ENCODE data around the gene HS1BP3. TPM values are rescaled to one million over a fixed set of nuclear protein-coding genes. Genes with fewer than 3 reads are reported as not detected.

HS1BP3 gene
- total RNA-seq, 1 donor: 25.9 TPM

GRCh38 chr2:20633001-20633400 lies 17.9 kb downstream of the HS1BP3 start:
- no peak overlapping the region for H3K4me3 ChIP-seq (ENCODE audit: low read depth, low read length)
- no peak for DNase-seq (ENCODE audit: low read depth)
- no peak for TF ChIP-seq CTCF (IDR thresholded peaks at IDR 0.05; ENCODE audit: insufficient read depth, low read depth, low read length)

- TF ChIP-seq CTCF (IDR thresholded peaks at IDR 0.05; ENCODE audit: insufficient read depth, low read depth, low read length): no peak
- DNase-seq (ENCODE audit: low read depth): no peak
- no peak overlapping the region for H3K4me3 ChIP-seq (ENCODE audit: low read depth, low read length)
Measured at GRCh38 chr2:20632446-20632990, 18.4 kb downstream of the HS1BP3 start.

- H3K4me3 ChIP-seq (ENCODE audit: low read depth, low read length): no peak overlapping the region
- no peak for DNase-seq (ENCODE audit: low read depth)
- no peak for TF ChIP-seq CTCF (IDR thresholded peaks at IDR 0.05; ENCODE audit: insufficient read depth, low read depth, low read length)
Measured at GRCh38 chr2:20631617-20632307, 19.1 kb downstream of the HS1BP3 start.

GRCh38 chr2:20630967-20631366 lies 19.9 kb downstream of the HS1BP3 start:
- H3K4me3 ChIP-seq (ENCODE audit: low read depth, low read length): no peak overlapping the region
- no peak for DNase-seq (ENCODE audit: low read depth)
- TF ChIP-seq CTCF (IDR thresholded peaks at IDR 0.05; ENCODE audit: insufficient read depth, low read depth, low read length): no peak

GRCh38 chr2:20629581-20630171 lies 21.2 kb downstream of the HS1BP3 start:
- H3K4me3 ChIP-seq (ENCODE audit: low read depth, low read length): no peak overlapping the region
- no peak for TF ChIP-seq CTCF (IDR thresholded peaks at IDR 0.05; ENCODE audit: insufficient read depth, low read depth, low read length)
- DNase-seq (ENCODE audit: low read depth): no peak

- no peak for TF ChIP-seq CTCF (IDR thresholded peaks at IDR 0.05; ENCODE audit: insufficient read depth, low read depth, low read length)
- H3K4me3 ChIP-seq (ENCODE audit: low read depth, low read length): no peak overlapping the region
- DNase-seq (ENCODE audit: low read depth): no peak
Measured at GRCh38 chr2:20629181-20629580, 21.7 kb downstream of the HS1BP3 start.
